GM08714 (cell line): Measurements from ENCODE around the gene RAPGEF4.

Source experiments
- H3K4me3 ChIP-seq: fragments of 200-500 bp; sonication (Bioruptor generic); 2 replicates; pipeline ENCODE4 v1.5.1; 2014; ENCODE audit warnings: mild to moderate bottlenecking, low read length, inconsistent platforms
- ZNF274 ChIP-seq: IDR thresholded peaks from 2 replicates; pipeline ENCODE4 v1.6.1; 2012; ENCODE audit warnings: mild to moderate bottlenecking, low read depth, low read length

RAPGEF4 gene

DNA sequence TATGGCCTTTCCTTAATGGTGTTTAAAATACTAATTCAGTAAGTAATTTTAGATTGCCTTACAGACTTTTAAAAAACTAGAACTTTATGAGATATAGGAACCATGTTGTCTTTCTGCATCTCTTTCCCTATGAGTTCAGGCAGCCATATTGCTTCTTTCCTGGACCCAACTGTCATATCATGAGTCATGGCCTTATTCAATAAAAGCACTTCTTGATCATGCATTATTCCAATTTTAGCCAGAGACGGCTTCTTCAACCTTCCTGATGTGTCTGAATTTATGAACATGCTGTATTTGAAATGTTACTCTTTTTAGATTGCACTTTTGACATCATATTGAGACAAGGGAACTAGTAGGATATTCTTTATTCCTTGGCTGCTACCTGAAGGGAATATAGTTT, 274.6 kb downstream of the RAPGEF4 start:
- no peak for TF ChIP-seq ZNF274
- H3K4me3 ChIP-seq = no peak overlapping the region

DNA sequence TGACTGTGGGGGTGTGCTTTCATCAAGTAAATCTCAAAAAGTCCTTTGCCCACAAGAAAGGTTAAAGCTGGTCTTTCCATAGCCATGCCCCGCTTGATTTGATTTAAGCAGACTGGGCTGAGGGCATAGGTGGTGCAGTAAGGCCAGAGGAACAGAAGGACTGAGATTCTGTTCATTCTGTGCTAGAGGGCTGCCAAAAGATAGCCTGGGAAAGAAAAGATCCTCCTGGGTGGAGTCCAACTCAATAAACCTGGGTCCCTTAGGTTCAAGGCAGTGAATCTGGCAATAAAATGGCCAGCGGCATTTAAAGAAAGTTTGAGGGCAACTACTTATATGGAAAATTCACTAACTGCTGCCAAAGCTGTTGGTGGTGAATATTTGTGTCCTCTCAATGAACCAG, 280.8 kb downstream of the RAPGEF4 start:
- TF ChIP-seq ZNF274 = no peak
- H3K4me3 ChIP-seq = no peak overlapping the region

DNA sequence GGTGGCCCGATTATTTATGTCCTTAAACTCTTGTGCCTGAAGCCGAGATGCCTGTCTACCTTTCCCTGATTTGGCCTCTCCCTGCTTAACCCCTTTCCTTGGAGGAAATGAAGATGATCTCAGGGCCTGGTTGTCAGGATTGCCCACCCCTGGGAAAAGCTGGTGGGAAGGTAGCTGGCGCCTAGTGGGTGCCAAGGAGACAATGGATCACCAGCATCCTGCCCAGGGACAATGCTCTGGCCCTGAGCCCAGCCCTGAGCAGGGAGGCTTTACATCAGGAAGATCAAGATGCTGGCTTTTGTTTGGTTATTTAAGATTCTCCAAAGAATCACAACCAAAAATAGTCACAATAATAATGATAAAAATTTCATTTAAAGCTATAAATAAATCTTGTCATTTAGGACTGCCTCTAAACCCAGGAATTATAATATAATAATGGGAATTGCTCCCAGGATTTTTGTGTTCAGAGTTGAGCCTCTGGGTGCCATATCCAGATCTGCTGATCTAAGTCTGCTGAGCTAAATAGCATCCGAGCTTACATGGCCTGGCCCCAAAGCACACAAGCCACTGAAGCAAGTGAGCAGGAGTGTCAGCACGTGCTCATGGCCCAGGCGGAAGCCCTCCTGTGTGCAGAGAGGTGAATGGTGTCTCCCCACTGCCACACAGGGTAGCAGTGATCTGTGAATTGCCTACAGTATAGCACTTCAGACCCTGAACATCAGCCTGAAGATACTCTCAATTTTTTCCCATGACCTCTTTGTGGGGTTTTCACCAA, 282.2 kb downstream of the RAPGEF4 start:
- TF ChIP-seq ZNF274 = no peak

DNA sequence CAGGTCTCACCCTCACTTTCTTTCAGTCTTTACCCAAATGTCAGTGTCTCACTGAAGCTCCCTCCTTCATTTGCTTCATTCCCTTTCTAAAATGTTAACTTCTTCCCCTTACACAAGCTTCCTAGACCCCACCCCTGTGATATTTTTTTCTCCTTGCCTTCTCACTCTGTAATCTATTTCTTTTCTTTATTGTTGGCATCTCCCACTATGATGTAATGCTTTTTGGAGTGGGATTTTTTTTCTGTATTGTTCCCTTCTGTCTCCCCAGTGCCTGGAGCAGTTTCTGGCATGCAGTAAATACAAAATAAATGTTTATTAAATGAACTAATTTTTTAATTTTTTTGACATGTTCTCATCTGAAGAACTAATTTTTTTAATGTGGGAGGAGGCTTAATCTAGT, 284.1 kb downstream of the RAPGEF4 start:
- H3K4me3 ChIP-seq = no peak overlapping the region
- no peak for TF ChIP-seq ZNF274

More for the DNA sequence above, 282.2 kb downstream of the RAPGEF4 start:
- H3K4me3 ChIP-seq = no peak overlapping the region

DNA sequence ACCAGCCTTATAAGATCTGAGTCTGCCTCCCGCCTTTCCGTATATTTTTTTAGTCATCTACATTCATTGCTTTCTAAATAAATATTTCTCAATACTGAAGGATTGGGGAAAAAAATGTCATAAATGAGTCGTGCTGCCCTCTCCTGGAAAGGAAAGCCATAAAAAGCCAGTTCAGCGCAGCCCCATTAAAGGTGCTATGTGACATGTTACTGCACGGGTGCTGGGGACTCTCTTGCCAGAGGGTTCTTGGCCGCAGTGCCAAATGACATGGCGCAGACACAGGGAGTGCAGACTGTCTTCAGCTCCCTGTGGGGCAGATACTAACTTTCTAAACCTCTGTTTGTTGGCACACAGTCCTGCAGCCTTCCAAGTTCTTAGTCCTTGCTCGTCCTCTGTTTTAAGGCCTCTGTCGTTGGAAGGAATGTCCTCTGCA, 286.3 kb downstream of the RAPGEF4 start:
- no peak overlapping the region for H3K4me3 ChIP-seq
- TF ChIP-seq ZNF274 = no peak

DNA sequence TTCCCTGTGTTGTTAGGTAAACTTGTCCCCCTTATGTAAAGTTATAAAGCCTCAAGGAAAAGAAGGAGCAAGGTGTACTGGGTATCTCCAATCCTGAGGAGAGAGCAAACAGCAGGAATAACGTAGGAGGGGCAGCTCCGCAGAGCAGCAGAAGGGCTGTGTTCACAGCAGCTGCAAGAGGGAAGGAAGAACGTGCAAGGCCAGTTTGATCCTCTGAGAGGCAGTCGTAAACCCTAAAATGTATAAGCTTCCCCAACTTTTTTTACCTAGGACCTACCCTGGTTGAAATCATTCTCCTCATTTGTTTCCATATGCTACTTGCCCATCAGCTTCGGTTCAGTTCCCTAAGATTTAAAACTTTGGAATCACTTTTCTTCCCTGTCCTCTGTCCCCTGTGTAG, 288.1 kb downstream of the RAPGEF4 start:
- no peak for TF ChIP-seq ZNF274
- no peak overlapping the region for H3K4me3 ChIP-seq

DNA sequence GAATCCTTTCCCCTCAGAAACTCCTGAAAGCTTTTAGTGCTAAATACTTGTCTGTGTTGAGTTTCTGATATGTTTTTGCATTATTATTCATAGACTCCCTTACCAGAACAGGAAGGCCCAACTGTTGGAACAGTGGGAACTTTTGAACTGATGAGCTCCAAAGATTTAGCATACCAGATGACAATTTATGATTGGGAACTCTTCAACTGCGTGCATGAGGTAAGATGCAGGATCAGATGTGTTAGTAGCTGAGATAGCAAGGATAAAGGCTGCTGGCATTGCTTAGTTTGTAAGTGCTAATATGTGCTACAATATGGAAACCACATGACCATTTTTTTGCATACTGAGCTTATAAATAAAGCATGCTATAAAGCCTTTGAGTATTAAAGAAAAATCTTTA, 290.8 kb downstream of the RAPGEF4 start:
- no peak for TF ChIP-seq ZNF274
- no peak overlapping the region for H3K4me3 ChIP-seq

DNA sequence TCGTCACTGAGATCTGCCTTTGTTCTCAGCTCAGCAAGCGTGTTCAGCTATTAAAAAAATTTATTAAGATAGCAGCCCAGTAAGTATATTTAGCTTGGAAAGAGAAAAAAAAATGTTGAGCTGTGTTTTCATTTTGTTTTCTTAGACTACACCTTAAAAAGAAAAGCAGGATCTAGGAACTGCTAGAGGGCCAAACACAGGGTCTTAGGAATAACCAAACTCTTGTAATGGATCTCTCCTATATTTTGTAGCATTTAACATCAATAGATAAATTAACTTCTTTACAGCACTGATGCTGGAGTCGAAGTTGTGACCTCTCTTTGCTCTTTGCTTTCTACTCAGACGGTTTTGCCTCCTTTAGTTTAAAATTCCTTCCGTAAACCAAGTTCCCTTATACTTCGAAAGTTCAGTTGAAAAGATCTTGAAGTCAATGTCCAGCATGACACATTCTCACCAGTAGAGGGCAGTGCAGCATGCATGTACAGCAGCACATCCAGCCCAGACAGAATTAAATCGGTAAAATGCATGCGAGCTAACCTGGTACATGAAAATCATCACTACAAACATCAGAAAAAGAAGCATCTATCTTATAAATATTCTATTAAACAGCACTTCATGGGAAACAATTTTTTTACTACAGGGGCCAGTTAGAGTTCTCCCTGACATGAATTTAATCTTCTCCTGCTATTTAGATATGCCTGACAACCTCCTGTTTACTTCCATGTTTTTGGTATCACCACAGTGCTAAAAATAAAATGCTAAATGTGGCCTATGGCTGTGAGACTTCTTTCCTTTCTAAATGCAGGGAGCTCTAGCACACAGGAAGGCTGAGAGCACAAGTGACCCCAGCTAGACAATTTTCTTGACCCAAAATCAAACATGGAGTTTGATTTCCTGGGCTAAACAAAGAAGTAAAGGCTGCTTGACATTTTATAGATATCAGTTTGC, 291.8 kb downstream of the RAPGEF4 start:
- H3K4me3 ChIP-seq = no peak overlapping the region

DNA sequence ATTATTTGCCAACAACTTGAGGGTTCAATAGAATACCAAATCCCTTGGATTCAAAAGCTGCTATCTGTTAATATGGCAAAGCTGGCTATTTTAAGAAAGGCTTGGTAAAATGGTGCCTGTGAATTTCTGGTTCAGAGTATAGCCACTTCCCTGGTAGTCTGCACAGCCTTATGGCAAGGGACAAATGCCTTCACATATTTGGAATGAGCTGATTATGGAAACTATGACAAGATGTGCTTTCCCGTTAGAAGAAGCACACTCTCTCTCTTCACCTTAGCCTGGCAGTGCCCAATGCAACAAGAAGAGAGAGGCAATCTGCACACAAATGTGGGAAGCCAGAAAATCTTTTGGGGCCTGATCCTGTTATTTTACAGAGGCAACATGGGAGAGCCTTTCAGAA, 292.5 kb downstream of the RAPGEF4 start:
- no peak for TF ChIP-seq ZNF274
- no peak overlapping the region for H3K4me3 ChIP-seq

More for the DNA sequence above, 291.8 kb downstream of the RAPGEF4 start:
- TF ChIP-seq ZNF274 = no peak

DNA sequence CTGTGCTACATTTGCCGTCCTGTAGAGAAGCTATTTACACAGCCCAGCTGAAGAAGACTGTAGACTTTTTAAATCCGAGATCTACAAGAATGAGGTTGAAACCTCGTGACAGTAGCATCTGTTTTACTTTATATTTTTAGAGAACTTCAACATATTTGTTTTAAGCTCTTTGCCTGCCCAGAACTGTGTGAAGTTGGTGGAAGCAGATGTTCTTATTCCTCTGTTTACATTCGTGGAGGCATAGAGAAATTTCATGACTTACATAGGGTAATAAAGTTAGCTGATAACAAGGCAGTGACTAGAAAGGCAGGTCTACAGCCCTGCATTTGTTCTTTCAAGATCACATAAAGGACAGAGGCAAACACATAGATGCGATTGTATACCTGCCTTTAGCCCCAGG, 293.0 kb downstream of the RAPGEF4 start:
- TF ChIP-seq ZNF274 = no peak
- H3K4me3 ChIP-seq = no peak overlapping the region

DNA sequence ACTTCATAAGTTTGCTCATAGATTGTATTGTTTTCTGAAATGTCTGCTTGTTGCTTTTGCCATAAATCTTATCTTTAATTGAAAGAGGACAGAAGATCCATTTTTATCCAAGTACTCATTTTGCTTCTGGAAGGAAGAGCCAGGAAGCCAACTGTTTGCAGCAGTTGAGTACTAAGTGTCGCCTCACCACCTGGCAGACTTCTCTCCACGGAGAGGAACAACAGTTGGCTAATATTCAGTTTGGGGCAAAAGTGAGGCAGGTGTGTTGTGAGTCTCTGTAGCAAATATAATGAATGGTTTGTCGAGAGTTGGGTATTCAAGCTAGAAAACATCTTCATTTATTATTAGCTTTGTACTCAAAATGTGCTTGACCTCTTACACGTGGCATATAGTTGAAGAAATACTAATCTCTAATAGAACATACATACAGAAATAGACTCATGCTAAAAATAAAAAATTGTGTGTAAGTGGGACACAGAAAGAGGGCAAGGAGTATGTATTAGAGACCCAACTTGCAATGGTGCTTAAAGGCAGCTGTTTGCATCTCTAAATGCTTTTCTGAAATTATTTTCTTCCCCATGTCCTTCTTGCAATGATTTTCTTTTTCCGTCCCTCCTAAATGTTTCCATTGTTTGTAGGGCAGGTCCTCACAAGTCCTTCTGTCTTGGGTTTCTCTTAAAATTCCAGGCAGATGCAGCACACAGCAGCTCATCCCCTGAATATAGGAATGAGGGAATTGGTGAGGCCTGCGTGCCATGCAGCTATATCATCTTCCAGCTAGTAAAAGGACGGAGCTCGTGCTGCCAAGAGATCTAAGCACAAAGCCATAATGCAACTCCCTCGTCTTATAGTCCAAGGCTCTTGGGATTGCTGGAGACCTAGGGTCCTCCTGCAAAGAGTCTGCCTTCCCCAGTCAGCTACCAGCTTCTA, 295.2 kb downstream of the RAPGEF4 start:
- no peak overlapping the region for H3K4me3 ChIP-seq
- no peak for TF ChIP-seq ZNF274

DNA sequence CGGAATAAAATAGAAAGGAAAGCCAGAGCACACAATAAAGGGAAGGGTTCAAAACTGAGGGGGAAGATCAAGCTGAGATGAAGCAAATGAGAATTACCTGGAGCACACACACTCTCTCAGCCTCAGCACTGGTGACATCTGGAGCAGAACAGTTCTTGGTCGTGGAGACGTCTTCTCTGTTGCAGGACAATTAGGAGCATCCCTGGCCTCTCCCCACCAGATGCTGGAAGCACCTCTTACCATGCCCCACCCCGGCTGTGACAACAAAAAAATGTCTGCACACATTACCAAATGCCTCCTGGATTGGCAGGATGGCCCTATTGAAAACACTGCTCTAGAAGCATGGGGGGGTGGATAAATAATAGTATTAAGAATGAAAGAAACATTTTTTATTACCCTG, 296.4 kb downstream of the RAPGEF4 start:
- no peak for TF ChIP-seq ZNF274
- H3K4me3 ChIP-seq = no peak overlapping the region

DNA sequence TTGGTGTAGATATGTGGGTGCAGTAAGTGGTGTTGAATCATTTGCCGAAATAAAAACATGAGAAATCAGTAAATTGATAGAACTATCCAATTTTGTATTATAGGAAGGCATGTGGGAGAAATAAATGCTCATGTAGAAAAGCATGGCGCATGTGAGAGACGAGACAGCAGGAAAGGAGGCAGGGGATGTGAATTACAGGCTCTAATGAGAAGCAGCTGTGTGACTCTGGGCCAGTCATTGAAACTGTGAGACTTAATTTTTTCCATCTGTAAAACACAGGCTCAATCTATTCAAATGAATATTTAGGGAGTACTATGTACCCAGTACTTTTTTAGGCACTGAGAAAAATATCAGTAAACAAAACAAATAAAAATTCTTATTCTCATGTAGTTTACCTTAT, 297.4 kb downstream of the RAPGEF4 start:
- H3K4me3 ChIP-seq = no peak overlapping the region
- TF ChIP-seq ZNF274 = no peak

DNA sequence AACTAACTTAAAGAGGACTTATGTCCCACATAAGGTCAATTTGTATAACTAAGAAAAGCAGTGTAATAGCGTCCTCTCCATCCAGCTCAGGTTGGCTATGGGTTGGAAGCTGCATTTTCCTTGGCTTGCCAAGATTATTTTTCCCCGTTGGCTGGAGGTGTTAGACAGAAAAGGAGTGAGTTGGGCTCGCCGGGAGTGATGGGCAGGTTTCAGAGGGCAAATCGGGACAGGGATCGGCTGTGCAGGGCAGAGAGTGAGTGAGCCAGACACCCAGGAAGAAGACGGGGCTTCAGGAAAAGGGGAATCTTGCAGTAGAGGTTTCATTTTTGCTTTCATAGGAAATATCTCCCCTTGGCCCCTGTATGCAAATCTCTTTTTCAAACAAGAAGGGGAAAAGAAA, 298.5 kb downstream of the RAPGEF4 start:
- H3K4me3 ChIP-seq = no peak overlapping the region
- TF ChIP-seq ZNF274 = no peak
